C4-2B (cell line): Measurements from ENCODE around the gene DOCK10.

Experiments
- ZFX ChIP-seq: fragments of 450-650 bp; IDR thresholded peaks from 2 replicates; pipeline ENCODE4 v1.6.1; 2017
- TF ChIP-seq, protein P1 (sequence below): fragments of 450-650 bp; conservative IDR thresholded peaks from 2 replicates; pipeline ENCODE4 v1.5.1; 2017; ENCODE audit warnings: mild to moderate bottlenecking

DNA sequence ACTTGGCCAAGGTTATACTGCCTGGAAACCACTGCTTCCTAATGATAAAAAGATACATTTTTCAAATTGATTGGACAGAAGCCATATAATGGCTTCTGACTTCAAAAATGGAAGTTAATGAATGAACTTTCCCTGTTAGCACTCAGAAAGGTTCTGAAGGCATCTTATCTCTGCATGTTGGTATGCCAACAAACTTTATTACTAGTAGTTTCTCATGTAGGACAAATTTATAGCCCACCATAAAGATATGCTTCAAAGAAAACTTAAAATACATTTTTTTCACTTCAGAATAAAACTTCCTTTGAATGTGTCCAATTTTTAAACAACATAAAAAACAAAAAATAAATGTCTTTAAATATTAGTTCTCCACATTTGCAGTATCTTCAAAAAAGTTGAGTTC, 10.0 kb downstream of the DOCK10 start:
- TF ChIP-seq, protein P1, sequence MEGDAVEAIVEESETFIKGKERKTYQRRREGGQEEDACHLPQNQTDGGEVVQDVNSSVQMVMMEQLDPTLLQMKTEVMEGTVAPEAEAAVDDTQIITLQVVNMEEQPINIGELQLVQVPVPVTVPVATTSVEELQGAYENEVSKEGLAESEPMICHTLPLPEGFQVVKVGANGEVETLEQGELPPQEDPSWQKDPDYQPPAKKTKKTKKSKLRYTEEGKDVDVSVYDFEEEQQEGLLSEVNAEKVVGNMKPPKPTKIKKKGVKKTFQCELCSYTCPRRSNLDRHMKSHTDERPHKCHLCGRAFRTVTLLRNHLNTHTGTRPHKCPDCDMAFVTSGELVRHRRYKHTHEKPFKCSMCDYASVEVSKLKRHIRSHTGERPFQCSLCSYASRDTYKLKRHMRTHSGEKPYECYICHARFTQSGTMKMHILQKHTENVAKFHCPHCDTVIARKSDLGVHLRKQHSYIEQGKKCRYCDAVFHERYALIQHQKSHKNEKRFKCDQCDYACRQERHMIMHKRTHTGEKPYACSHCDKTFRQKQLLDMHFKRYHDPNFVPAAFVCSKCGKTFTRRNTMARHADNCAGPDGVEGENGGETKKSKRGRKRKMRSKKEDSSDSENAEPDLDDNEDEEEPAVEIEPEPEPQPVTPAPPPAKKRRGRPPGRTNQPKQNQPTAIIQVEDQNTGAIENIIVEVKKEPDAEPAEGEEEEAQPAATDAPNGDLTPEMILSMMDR, result no peak
- no peak for TF ChIP-seq ZFX
